Esophagus squamous epithelium (tissue), 5 donors: ENCODE results near the gene GPRC5A. TPM values are rescaled to one million over a fixed set of nuclear protein-coding genes. Genes with fewer than 3 reads are reported as not detected.
A peak's percentile ranks its signal among the peaks of the same experiment; 100 is the strongest.

Experiments used
- DNase-seq: peaks from one replicate; lab custom pipeline; 2025; lab: John Stamatoyannopoulos, UW
- H3K27ac ChIP-seq, 4 donors: fragments of 200-600 bp; sonication (generic); one replicate each; pipeline ENCODE4 v1.5.1; 2016 to 2019; ENCODE audit warnings: mild to moderate bottlenecking in 1 of 4
- H3K27me3 ChIP-seq, 4 donors: fragments of 200-600 bp; sonication (generic); 1 replicate in 3 of 4; 2 replicates in 1 of 4; pipeline versions ENCODE4 v1.5.1 to v1.6.0; 2017 to 2021; ENCODE audit warnings: antibody characterized with exemption in 1 of 4
- H3K36me3 ChIP-seq, 3 donors: fragments of 200-600 bp; sonication (generic); one replicate each; pipeline ENCODE4 v1.5.1; 2016 to 2019
- H3K4me1 ChIP-seq, 3 donors: fragments of 200-600 bp; sonication (generic); one replicate each; pipeline ENCODE4 v1.5.1; 2017 to 2019
- H3K4me3 ChIP-seq, 4 donors: fragments of 200-600 bp; sonication (generic); 1 replicate in 3 of 4; 2 replicates in 1 of 4; pipeline ENCODE4 v1.5.1; 2016 to 2019; ENCODE audit warnings: mild to moderate bottlenecking in 2 of 4, moderate library complexity in 1 of 4
- H3K9me3 ChIP-seq, 3 donors: fragments of 200-600 bp; sonication (generic); one replicate each; pipeline ENCODE4 v1.5.1; 2016 to 2019
- POLR2A ChIP-seq, 4 donors: fragments of 450-650 bp; IDR thresholded peaks; one replicate each; pipeline ENCODE4 v1.6.1; 2017; ENCODE audit warnings: antibody characterized with exemption in 4 of 4, mild to moderate bottlenecking in 4 of 4, moderate library complexity in 3 of 4
- WGBS, 2 donors: methylation state at CpG; one replicate each; pipeline ENCODE4 v1.1.5; 2018; 5-methylcytosine and 5-hydroxymethylcytosine counted together
- intact Hi-C: fragments of 100-400 bp; cut with DNase I; formaldehyde crosslinking; loops from one replicate; pipeline ENCODE4 v1.15.0; 2022
- total RNA-seq, 4 donors: library from RNA; depleted of rRNA; stranded (reverse); fragments of >200 nt; gene quantifications; one replicate each; pipeline ENCODE4 v1.1.0, GENCODE V29; 2016
- TF ChIP-seq, protein P1 (sequence below), 6 experiments: fragments of 450-650 bp in 4 of 6; fragments of 200-600 bp in 2 of 6; sonication (generic) in 2 of 6; IDR thresholded peaks; one replicate each; pipeline ENCODE4 v1.5.1; 2016 to 2019; ENCODE audit warnings: antibody characterized with exemption in 6 of 6, mild to moderate bottlenecking in 4 of 6, moderate library complexity in 4 of 6
- donor health status: DM: yes; HTN: yes; CAD: no.

Gene GPRC5A
- total RNA-seq, 4 donors from 2014 or later = 3.9 to 18.5 (median 8.5) TPM

DNA sequence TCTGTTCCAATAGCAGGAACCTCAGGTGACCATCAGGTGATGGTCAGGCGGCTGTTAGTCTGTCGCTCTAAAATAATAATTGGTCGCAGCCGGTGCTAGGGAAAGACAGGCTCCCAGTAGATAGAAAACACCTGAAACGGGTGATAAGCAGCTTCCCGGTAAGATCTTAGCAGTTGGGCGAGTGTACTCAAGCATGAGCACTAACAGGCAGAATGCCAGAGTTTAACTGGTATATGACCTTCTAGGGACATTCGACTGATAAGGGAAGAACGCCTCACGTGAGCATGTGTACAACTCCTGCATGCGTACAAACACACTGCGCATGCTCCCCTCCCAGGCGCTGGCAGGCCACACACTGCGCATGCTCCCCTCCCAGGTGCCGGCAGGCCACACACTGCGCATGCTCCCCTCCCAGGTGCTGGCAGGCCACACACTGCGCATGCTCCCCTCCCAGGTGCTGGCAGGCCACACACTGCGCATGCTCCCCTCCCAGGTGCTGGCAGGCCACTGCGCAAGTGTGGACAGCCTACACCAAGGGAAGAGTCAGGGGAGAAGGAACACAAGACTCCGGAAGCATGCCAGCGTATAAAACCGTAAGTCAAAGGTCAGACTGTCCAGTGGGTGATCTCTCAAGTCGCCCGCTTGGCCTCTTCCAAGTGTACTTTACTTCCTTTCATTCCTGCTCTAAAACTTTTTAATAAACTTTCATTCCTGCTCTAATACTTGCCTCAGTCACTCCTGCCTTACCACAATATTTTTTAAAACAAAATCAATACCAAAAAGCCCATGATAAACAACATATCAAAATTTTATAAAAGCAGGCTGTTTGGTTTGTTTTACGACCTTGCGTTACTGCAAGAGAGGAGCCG, 36.1 kb downstream of the GPRC5A start:
- peak overlapping the region; percentile 34 to 64 (median 40) for H3K4me3 ChIP-seq
- peaks cover 0 to 18% (median 11%) of the 10 kb centered on the region in 3 donors for H3K4me1 ChIP-seq
- 14 to 37% methylated on average over 11 to 13 of the region's 27 CpGs for WGBS, 2 donors
- H3K27me3 ChIP-seq = no peaks in the 10 kb centered on the region
- no peaks in the 10 kb centered on the region for H3K9me3 ChIP-seq
- DNase-seq = no peak
- peaks cover 0 to 6% (median 0%) of the 10 kb centered on the region in 3 donors for H3K36me3 ChIP-seq
- intact Hi-C loops = no loop called here
- peak in 1 of 4 donors; percentile 43 for TF ChIP-seq POLR2A (IDR thresholded peaks at IDR 0.05)
- TF ChIP-seq, protein P1, sequence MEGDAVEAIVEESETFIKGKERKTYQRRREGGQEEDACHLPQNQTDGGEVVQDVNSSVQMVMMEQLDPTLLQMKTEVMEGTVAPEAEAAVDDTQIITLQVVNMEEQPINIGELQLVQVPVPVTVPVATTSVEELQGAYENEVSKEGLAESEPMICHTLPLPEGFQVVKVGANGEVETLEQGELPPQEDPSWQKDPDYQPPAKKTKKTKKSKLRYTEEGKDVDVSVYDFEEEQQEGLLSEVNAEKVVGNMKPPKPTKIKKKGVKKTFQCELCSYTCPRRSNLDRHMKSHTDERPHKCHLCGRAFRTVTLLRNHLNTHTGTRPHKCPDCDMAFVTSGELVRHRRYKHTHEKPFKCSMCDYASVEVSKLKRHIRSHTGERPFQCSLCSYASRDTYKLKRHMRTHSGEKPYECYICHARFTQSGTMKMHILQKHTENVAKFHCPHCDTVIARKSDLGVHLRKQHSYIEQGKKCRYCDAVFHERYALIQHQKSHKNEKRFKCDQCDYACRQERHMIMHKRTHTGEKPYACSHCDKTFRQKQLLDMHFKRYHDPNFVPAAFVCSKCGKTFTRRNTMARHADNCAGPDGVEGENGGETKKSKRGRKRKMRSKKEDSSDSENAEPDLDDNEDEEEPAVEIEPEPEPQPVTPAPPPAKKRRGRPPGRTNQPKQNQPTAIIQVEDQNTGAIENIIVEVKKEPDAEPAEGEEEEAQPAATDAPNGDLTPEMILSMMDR (IDR thresholded peaks at IDR 0.05) = no peak
- peak overlapping the region in 3 of 4 donors; percentile 48 to 76 (median 57) for H3K27ac ChIP-seq

DNA sequence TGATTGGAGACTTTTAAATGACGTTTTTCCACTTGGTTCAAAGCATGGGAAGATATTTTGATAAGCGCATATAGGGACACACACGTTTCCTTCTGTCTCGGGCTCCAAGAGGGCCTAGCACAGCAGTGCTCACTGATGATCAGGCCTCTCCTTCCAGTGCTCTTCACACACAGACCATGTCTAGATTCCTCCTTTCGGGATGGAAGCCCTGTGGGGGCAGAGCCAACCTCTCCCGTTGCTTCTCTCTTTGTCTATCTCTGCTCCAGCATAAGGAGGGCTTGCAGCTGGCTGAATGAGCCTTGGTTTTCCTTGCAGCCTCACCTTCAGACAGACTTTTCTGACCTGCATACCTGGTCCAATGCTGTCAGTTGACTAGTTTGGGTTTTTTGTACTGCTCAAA, 38.3 kb downstream of the GPRC5A start:
- Histone ChIP-seq H3K4me1 (peaks cover 0 to 18% (median 11%) of the 10 kb centered on the region in 3 donors), H3K4me3 (no peak overlapping the region), H3K27me3 (no peaks in the 10 kb centered on the region), H3K27ac (no peak overlapping the region), H3K9me3 (no peaks in the 10 kb centered on the region), H3K36me3 (peaks cover 0 to 6% (median 0%) of the 10 kb centered on the region in 3 donors)
- 83 to 95% methylated on average over 5 to 6 of the region's 6 CpGs for WGBS, 2 donors
- no peak for TF ChIP-seq POLR2A (IDR thresholded peaks at IDR 0.05)
- TF ChIP-seq, protein P1 (IDR thresholded peaks at IDR 0.05) = no peak
- no peak for DNase-seq
- intact Hi-C loops = no loop called here

DNA sequence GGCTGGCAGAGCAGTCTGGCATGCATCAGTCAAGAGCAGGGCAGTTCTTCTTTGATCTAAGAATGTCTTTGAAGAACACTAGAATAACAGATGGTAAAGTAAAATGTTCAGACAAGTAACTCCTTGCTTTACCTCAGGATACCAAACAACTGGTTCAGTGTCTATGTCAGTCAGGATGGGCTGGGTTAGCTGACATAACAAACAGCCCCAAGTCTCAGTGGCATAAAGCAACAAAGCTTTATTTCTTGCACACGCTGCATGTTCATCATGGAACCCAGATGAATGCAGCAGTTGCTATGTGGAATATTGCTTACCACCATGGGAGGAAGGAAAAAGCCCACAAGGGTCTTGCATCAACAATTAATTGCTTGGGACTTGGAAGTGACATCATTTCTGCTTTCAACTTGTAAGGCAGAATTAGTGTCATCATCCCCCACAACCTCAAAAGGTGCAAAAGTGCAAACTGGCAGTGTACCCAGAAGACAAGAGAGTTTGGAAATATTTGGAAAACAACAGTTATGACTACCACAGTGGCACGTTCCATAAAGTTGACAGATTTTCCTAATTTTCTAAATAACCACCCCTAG, 39.4 kb downstream of the GPRC5A start:
- Histone ChIP-seq H3K36me3 (peaks cover 0 to 6% (median 0%) of the 10 kb centered on the region in 3 donors), H3K27me3 (no peaks in the 10 kb centered on the region), H3K4me1 (peaks cover 0 to 15% (median 9%) of the 10 kb centered on the region in 3 donors), H3K27ac (no peak overlapping the region), H3K9me3 (no peaks in the 10 kb centered on the region), H3K4me3 (no peak overlapping the region)
- no peak for DNase-seq
- TF ChIP-seq POLR2A (IDR thresholded peaks at IDR 0.05) = no peak
- TF ChIP-seq, protein P1 (IDR thresholded peaks at IDR 0.05) = no peak
- 72 to 92% methylated on average over 2 of the region's 2 CpGs for WGBS, 2 donors
- intact Hi-C loops = no loop called here

DNA sequence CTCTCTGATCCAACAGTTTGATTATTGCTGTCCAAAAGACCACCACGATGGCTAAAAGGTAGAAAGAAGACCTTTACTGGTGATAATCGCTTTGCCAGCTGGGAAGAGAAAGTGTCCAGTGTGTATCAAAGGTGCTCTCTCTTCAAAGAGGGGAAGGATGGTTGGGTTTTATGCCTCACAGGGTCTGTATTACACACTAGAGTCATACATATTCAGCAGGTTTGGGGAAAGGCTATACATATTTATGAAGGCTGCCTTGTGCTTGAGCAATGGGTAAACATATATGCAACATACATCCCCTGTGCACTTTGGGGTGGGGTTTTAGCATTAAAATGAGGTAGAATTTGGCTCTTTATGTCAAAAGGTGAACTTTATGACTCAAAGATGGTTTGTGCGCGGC, 42.4 kb downstream of the GPRC5A start:
- DNase-seq = no peak
- intact Hi-C loops = no loop called here
- Histone ChIP-seq H3K27me3 (no peaks in the 10 kb centered on the region), H3K4me1 (no peaks in the 10 kb centered on the region), H3K36me3 (peaks cover 0 to 6% (median 0%) of the 10 kb centered on the region in 3 donors), H3K9me3 (no peaks in the 10 kb centered on the region), H3K4me3 (no peak overlapping the region), H3K27ac (no peak overlapping the region)
- TF ChIP-seq POLR2A (IDR thresholded peaks at IDR 0.05) = no peak
- TF ChIP-seq, protein P1 (IDR thresholded peaks at IDR 0.05) = no peak
- WGBS, 2 donors = 88 to 97% methylated on average over 4 of the region's 4 CpGs

DNA sequence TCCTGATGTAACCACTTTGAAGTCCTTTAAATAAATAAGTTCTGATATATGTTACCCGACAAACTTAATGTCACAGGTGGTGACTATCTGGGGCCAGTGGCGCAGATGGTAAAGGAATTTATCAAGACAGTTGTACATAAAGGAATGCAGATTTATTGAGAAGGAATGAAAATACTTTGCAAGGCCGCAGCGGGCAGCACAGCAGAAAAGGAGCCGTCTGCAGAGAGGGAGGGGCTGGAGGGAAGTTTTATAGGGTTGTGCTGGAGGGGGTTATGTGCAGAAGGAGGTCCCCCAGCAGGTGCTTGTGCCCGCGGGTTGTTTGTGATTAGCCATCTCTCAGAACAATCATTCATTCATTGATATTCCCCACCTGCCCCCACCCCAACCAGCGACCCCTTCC, 43.2 kb downstream of the GPRC5A start:
- H3K4me1 ChIP-seq = no peaks in the 10 kb centered on the region
- no peak for DNase-seq
- no peak overlapping the region for H3K4me3 ChIP-seq
- H3K27ac ChIP-seq = no peak overlapping the region
- 61 to 76% methylated on average over 7 to 8 of the region's 8 CpGs for WGBS, 2 donors
- H3K9me3 ChIP-seq = no peaks in the 10 kb centered on the region
- intact Hi-C loops = no loop called here
- peaks cover 0 to 5% (median 0%) of the 10 kb centered on the region in 3 donors for H3K36me3 ChIP-seq
- H3K27me3 ChIP-seq = no peaks in the 10 kb centered on the region
- no peak for TF ChIP-seq POLR2A (IDR thresholded peaks at IDR 0.05)
- TF ChIP-seq, protein P1 (IDR thresholded peaks at IDR 0.05) = no peak
